Measurements from ENCODE around the gene PRPF39. TPM values are rescaled to one million over a fixed set of nuclear protein-coding genes. Genes with fewer than 3 reads are reported as not detected.
"Not testable (repeated sequence)": the region's sequence is repeated elsewhere in the genome, so short reads cannot be mapped to it uniquely, and the experiment has no call there.

PRPF39 gene
- polyA plus RNA-seq (ENCODE audit: insufficient read length) = 85.3 TPM
- long read RNA-seq, donor 1, partial matches to known transcripts = 45 of 51 reads
- long read RNA-seq, donor 1, other reads (novel, unspliced or antisense) = 0 of 51 reads
- long read RNA-seq, donor 2, partial matches to known transcripts = 6 of 13 reads
- long read RNA-seq, donor 2, other reads (novel, unspliced or antisense) = 0 of 13 reads
- long read RNA-seq, donor 3, partial matches to known transcripts = 108 of 198 reads
- long read RNA-seq, donor 3, other reads (novel, unspliced or antisense) = 86 of 198 reads
- long read RNA-seq, donor 4 = 0 reads
- long read RNA-seq, donor 5, partial matches to known transcripts = 96 of 101 reads
- long read RNA-seq, donor 5, other reads (novel, unspliced or antisense) = 0 of 101 reads
- long read RNA-seq, donor 6, partial matches to known transcripts = 0 of 6 reads
- long read RNA-seq, donor 6, other reads (novel, unspliced or antisense) = 0 of 6 reads
- long read RNA-seq, donor 7, partial matches to known transcripts = 19 of 22 reads
- long read RNA-seq, donor 7, other reads (novel, unspliced or antisense) = 0 of 22 reads
- long read RNA-seq, donor 8, partial matches to known transcripts = 79 of 158 reads
- long read RNA-seq, donor 8, other reads (novel, unspliced or antisense) = 74 of 158 reads

- peak; percentile 93 for DNase-seq
These were observed at the start of gene PRPF39 for GRCh38 chr14:45083976-45084722. PRPF39 (plus strand) TSS chr14:45084116; CDS start chr14:45095240, 11,124 bp downstream.

- DNase-seq = no peak
These were observed 49.2 kb upstream of the PRPF39 start for GRCh38 chr14:45034730-45035129.

GRCh38 chr14:45038256-45038655 lies 45.7 kb upstream of the PRPF39 start:
- DNase-seq = no peak

GRCh38 chr14:45038865-45039264 lies 45.1 kb upstream of the PRPF39 start:
- no peak for DNase-seq

GRCh38 chr14:45039390-45039789 lies 44.5 kb upstream of the PRPF39 start:
- no peak for DNase-seq

- no peak for DNase-seq
These were observed 42.3 kb upstream of the PRPF39 start for GRCh38 chr14:45041641-45042040.

- DNase-seq = no peak
These were observed 39.3 kb upstream of the PRPF39 start for GRCh38 chr14:45044638-45045037.

- DNase-seq = no peak
These were observed 35.5 kb upstream of the PRPF39 start for GRCh38 chr14:45048385-45048784.

- no peak for DNase-seq
These were observed 32.7 kb upstream of the PRPF39 start for GRCh38 chr14:45051180-45051579.

GRCh38 chr14:45051896-45052295 lies 32.0 kb upstream of the PRPF39 start:
- DNase-seq = no peak

GRCh38 chr14:45057349-45057748 lies 26.6 kb upstream of the PRPF39 start:
- no peak for DNase-seq

- DNase-seq = no peak
These were observed 26.0 kb upstream of the PRPF39 start for GRCh38 chr14:45057881-45058364.

GRCh38 chr14:45060551-45060950 lies 23.4 kb upstream of the PRPF39 start:
- no peak for DNase-seq

GRCh38 chr14:45065540-45065939 lies 18.4 kb upstream of the PRPF39 start:
- no peak for DNase-seq

- DNase-seq = no peak
These were observed 18.0 kb upstream of the PRPF39 start for GRCh38 chr14:45065956-45066355.

- no peak for DNase-seq
These were observed 17.2 kb upstream of the PRPF39 start for GRCh38 chr14:45066667-45067066.

- DNase-seq = no peak
These were observed 15.5 kb upstream of the PRPF39 start for GRCh38 chr14:45068396-45068795.

- DNase-seq = no peak
These were observed 13.7 kb upstream of the PRPF39 start for GRCh38 chr14:45070215-45070614.

GRCh38 chr14:45072126-45072525 lies 11.8 kb upstream of the PRPF39 start:
- no peak for DNase-seq

- no peak for DNase-seq
These were observed 10.6 kb upstream of the PRPF39 start for GRCh38 chr14:45073231-45073879.

GRCh38 chr14:45078323-45078722 lies 5.6 kb upstream of the PRPF39 start:
- no peak for DNase-seq

- DNase-seq = not testable (repeated sequence)
These were observed 3.4 kb upstream of the PRPF39 start for GRCh38 chr14:45080416-45080968.
